ENCODE measurements around the gene CHRM1. TPM values are rescaled to one million over a fixed set of nuclear protein-coding genes. Genes with fewer than 3 reads are reported as not detected.

The CHRM1 gene
- total RNA-seq (2022; extraction: Qiagen RNA extraction), result 0.03 to 0.24 TPM (median 0.09 TPM) in 4 of 5 replicates, not detected in the other

GRCh38 chr11:62921201-62921572 is at the start of gene CHRM1:
CHRM1 (minus strand) TSS chr11:62921363; CDS start chr11:62911100, 10,263 bp downstream.

GRCh38 chr11:62880803-62881578 is 40.2 kb downstream of the CHRM1 start, which contains the start of gene SLC3A2:
SLC3A2 (plus strand) TSS chr11:62880896; CDS start chr11:62881024, 128 bp downstream.

Other genes with a start within 250 kb of the CHRM1 start
- gene UQCC3, start 249.7 kb downstream of the CHRM1 start, total RNA-seq (2022; extraction: Qiagen RNA extraction), result 27.6 to 33.4 TPM (median 28.9 TPM) in 5 replicates
- gene LBHD1, start 249.1 kb downstream of the CHRM1 start, total RNA-seq (2022; extraction: Qiagen RNA extraction), result 3.8 to 5.2 TPM (median 3.9 TPM) in 5 replicates
- 103 to 120 TPM (median 115 TPM) in 5 replicates for gene UBXN1, start 242.3 kb downstream of the CHRM1 start, total RNA-seq (2022; extraction: Qiagen RNA extraction)
- 0.08 to 0.13 TPM (median 0.09 TPM) in 3 of 5 replicates, not detected in the others for gene LRRN4CL, start 231.8 kb downstream of the CHRM1 start, total RNA-seq (2022; extraction: Qiagen RNA extraction)
- 59.4 to 73.9 TPM (median 62.6 TPM) in 5 replicates for gene BSCL2, start 213.9 kb downstream of the CHRM1 start, total RNA-seq (2022; extraction: Qiagen RNA extraction)
- not detected in 5 replicates for gene GNG3, start 213.7 kb downstream of the CHRM1 start, total RNA-seq (2022; extraction: Qiagen RNA extraction)
- gene HNRNPUL2, start 193.9 kb downstream of the CHRM1 start, total RNA-seq (2022; extraction: Qiagen RNA extraction), result 40.5 to 45.2 TPM (median 43.3 TPM) in 5 replicates
- gene TTC9C, start 192.9 kb downstream of the CHRM1 start, total RNA-seq (2022; extraction: Qiagen RNA extraction), result 25.1 to 36.7 TPM (median 32.3 TPM) in 5 replicates
- gene ZBTB3, start 167.2 kb downstream of the CHRM1 start, total RNA-seq (2022; extraction: Qiagen RNA extraction), result 1.5 to 2.2 TPM (median 1.8 TPM) in 5 replicates
- gene POLR2G, start 159.8 kb downstream of the CHRM1 start, total RNA-seq (2022; extraction: Qiagen RNA extraction), result 156 to 166 TPM (median 160 TPM) in 5 replicates
- 9.1 to 14.5 TPM (median 12.5 TPM) in 5 replicates for gene TAF6L, start 150.0 kb downstream of the CHRM1 start, total RNA-seq (2022; extraction: Qiagen RNA extraction)
- gene TMEM179B, start 134.0 kb downstream of the CHRM1 start, total RNA-seq (2022; extraction: Qiagen RNA extraction), result 67.1 to 85.0 TPM (median 82.1 TPM) in 5 replicates
- 18.9 to 27.6 TPM (median 24.8 TPM) in 5 replicates for gene TMEM223, start 129.4 kb downstream of the CHRM1 start, total RNA-seq (2022; extraction: Qiagen RNA extraction)
- gene NXF1, start 115.9 kb downstream of the CHRM1 start, total RNA-seq (2022; extraction: Qiagen RNA extraction), result 38.9 to 55.9 TPM (median 54.3 TPM) in 5 replicates
- 17.7 to 24.7 TPM (median 22.9 TPM) in 5 replicates for gene STX5, start 89.3 kb downstream of the CHRM1 start, total RNA-seq (2022; extraction: Qiagen RNA extraction)
- not detected in 5 replicates for gene TEX54, start 88.5 kb downstream of the CHRM1 start, total RNA-seq (2022; extraction: Qiagen RNA extraction)
- gene WDR74, start 81.8 kb downstream of the CHRM1 start, total RNA-seq (2022; extraction: Qiagen RNA extraction), result 71.5 to 83.6 TPM (median 80.3 TPM) in 5 replicates
- gene SLC3A2, start 40.5 kb downstream of the CHRM1 start, total RNA-seq (2022; extraction: Qiagen RNA extraction), result 823 to 905 TPM (median 883 TPM) in 5 replicates
- not detected in 5 replicates for gene SLC22A6, start 63.6 kb upstream of the CHRM1 start, total RNA-seq (2022; extraction: Qiagen RNA extraction)
- gene SLC22A8, start 94.5 kb upstream of the CHRM1 start, total RNA-seq (2022; extraction: Qiagen RNA extraction), result not detected in 5 replicates
- gene SLC22A24, start 222.9 kb upstream of the CHRM1 start, total RNA-seq (2022; extraction: Qiagen RNA extraction), result not detected in 5 replicates

Measured in A549 treated with dexamethasone at 1 μM for 4 hours (cell line).